ENCODE results near the gene IL1RAPL2. TPM values are rescaled to one million over a fixed set of nuclear protein-coding genes. Genes with fewer than 3 reads are reported as not detected.
A peak's percentile ranks its signal among the peaks of the same experiment; 100 is the strongest.

The IL1RAPL2 gene
- total and polyA plus RNA-seq, 2 of the 8 experiments (the other 6 are each of a cell fraction or from before 2014, with no cell fraction given): 0.20 to 1.3 TPM

GRCh38 chrX:105302246-105302645, 736.2 kb downstream of the IL1RAPL2 start:
- no peak overlapping the region for H2BK15ac ChIP-seq (ENCODE audit: low read length)

More at GRCh38 chrX:105302246-105302645, 736.2 kb downstream of the IL1RAPL2 start:
- 78% methylated on average over 1 of the region's 1 CpG; no CpG with 5 or more reads in 1 of the 2 experiments for WGBS, 2 experiments (ENCODE audit: extremely low coverage in 1 of 2, insufficient coverage in 1 of 2, insufficient read length in 1 of 2, insufficient replicate concordance in 2 of 2, low coverage in 1 of 2, low lambda C conversion rate in 2 of 2, missing lambda C conversion rate in 1 of 2)
- Histone ChIP-seq H3K9me3 (ENCODE audit: insufficient read depth in 2 of 2, low read depth in 1 of 2, low read length in 1 of 2) (no peaks in the 10 kb centered on the region; a peak in 1 of 4 replicates), H3K23me2 (ENCODE audit: low read depth, low read length) (no peaks in the 10 kb centered on the region), H3K79me2 (ENCODE audit: control insufficient read depth in 1 of 2, insufficient read depth in 2 of 2, low read length in 2 of 2) (no peaks in the 10 kb centered on the region), H3K36me3 (ENCODE audit: control insufficient read depth in 2 of 4, insufficient read depth in 4 of 4, low read length in 3 of 4) (no peaks in the 10 kb centered on the region), H3K27me3 (replicated peaks in 1 of 4; ENCODE audit: control insufficient read depth in 3 of 4, extremely low read depth in 1 of 4, insufficient read depth in 3 of 4, low read length in 3 of 4) (no peaks in the 10 kb centered on the region), H3K4me2 (ENCODE audit: insufficient read depth in 1 of 2, low read depth in 2 of 2, low read length in 2 of 2) (no peak overlapping the region), H4K5ac (ENCODE audit: insufficient read length, low read depth, low read length) (no peak overlapping the region), H2AK5ac (ENCODE audit: low read depth, low read length) (no peak overlapping the region), H3K27ac (ENCODE audit: low read depth, low read length) (no peak overlapping the region), H3K56ac (replicated peaks; ENCODE audit: insufficient read length, low read depth, low read length) (no peak overlapping the region), H3K18ac (ENCODE audit: extremely low read depth, low read length) (no peak overlapping the region), H2BK20ac (ENCODE audit: low read length) (peak overlapping the region; percentile 32; the same call in 1 of the 2 replicates), H2AFZ (ENCODE audit: low read length) (no peak overlapping the region), H2BK120ac (replicated peaks; ENCODE audit: low read depth, low read length) (no peak overlapping the region), H4K91ac (replicated peaks; ENCODE audit: insufficient read length, low read length) (no peak overlapping the region), H3K4me1 (replicated peaks in 1 of 4; ENCODE audit: control insufficient read depth in 3 of 4, insufficient read depth in 4 of 4, low read length in 3 of 4) (peaks cover 0 to 5% (median 3%) of the 10 kb centered on the region in 4 experiments; a peak in 5 of 7 replicates), H3K4me3 (ENCODE audit: extremely low read depth in 1 of 4, insufficient read depth in 2 of 4, low read depth in 3 of 4, low read length in 4 of 4) (no peak overlapping the region), H4K20me1 (replicated peaks in 1 of 2; ENCODE audit: control insufficient read depth in 1 of 2, insufficient read depth in 2 of 2, low read length in 2 of 2) (no peaks in the 10 kb centered on the region), H4K8ac (ENCODE audit: extremely low read depth, insufficient read depth, low read length) (no peak overlapping the region), H3K79me1 (ENCODE audit: low read depth, low read length) (no peaks in the 10 kb centered on the region), H2BK12ac (ENCODE audit: low read depth, low read length) (no peak overlapping the region), H3K14ac (ENCODE audit: insufficient read length) (no peak overlapping the region), H2BK5ac (ENCODE audit: low read depth, low read length) (no peak overlapping the region), H3K9ac (replicated peaks in 1 of 4; ENCODE audit: extremely low read depth in 1 of 4, low read depth in 3 of 4, low read length in 3 of 4) (no peak overlapping the region), H3K4ac (replicated peaks; ENCODE audit: insufficient read length, low read depth, low read length) (no peak overlapping the region), H3K23ac (ENCODE audit: insufficient read length) (no peak overlapping the region)
- ChIA-PET CTCF (ENCODE audit: partially characterized antibody) (no interaction called here), POLR2A (ENCODE audit: partially characterized antibody) (no interaction called here)
- FAIRE-seq (no peak), DNase-seq (ENCODE audit: low read depth in 1 of 2, low spot score in 2 of 2) (no peak)
- TF ChIP-seq EZH2 (IDR thresholded peaks at IDR 0.05; ENCODE audit: low read depth, low read length, severe bottlenecking) (no peak), FOSL1 (IDR thresholded peaks at IDR 0.05; ENCODE audit: insufficient read depth, low read depth, low read length) (no peak), E2F6 (IDR thresholded peaks at IDR 0.05) (no peak), SIX5 (IDR thresholded peaks at IDR 0.05; ENCODE audit: low read depth, low read length) (no peak), POLR2A (IDR thresholded peaks at IDR 0.05; ENCODE audit: control extremely low read depth in 1 of 2, low read depth in 2 of 2, low read length in 2 of 2) (no peak), CBX8 (IDR thresholded peaks at IDR 0.05; ENCODE audit: borderline replicate concordance, low read depth, low read length) (no peak), HDAC2 (IDR thresholded peaks at IDR 0.05; ENCODE audit: borderline replicate concordance in 1 of 2, low read depth in 2 of 2, low read length in 2 of 2) (no peak), SP4 (IDR thresholded peaks at IDR 0.05; ENCODE audit: low read length) (no peak), POU5F1 (IDR thresholded peaks at IDR 0.05; ENCODE audit: low read depth, low read length) (no peak), SRF (IDR thresholded peaks at IDR 0.05; ENCODE audit: low read depth, low read length) (no peak), NANOG (IDR thresholded peaks at IDR 0.05; ENCODE audit: insufficient read depth, low read depth, low read length, poor library complexity, severe bottlenecking) (no peak), YY1 (IDR thresholded peaks at IDR 0.05; ENCODE audit: low read depth, low read length) (no peak), USF2 (IDR thresholded peaks at IDR 0.05; ENCODE audit: low read length) (no peak)

All from H1 (cell line).